ENCODE measurements around the gene SCN5A.

The SCN5A gene

DNA sequence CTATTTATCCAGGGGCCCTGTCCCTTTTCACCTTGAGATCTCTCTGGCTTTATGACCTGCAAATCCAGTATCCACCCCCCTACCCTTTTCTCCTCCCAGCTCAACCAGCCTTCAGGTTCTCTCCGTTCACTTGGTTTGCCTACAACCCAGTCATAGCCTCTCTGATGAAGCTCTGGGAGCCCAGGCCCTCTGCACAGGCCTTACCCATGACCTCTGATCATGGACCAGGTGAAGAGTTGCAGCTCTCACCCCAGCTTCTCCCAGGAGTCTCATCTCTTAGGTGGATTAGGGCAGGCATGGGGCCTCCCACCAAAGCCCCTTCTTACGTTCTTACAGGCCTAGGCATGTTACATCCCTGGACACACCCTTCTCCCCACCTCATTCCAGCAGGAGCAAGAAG is 93.6 kb downstream of the SCN5A start:
- no peak for DNase-seq

DNA sequence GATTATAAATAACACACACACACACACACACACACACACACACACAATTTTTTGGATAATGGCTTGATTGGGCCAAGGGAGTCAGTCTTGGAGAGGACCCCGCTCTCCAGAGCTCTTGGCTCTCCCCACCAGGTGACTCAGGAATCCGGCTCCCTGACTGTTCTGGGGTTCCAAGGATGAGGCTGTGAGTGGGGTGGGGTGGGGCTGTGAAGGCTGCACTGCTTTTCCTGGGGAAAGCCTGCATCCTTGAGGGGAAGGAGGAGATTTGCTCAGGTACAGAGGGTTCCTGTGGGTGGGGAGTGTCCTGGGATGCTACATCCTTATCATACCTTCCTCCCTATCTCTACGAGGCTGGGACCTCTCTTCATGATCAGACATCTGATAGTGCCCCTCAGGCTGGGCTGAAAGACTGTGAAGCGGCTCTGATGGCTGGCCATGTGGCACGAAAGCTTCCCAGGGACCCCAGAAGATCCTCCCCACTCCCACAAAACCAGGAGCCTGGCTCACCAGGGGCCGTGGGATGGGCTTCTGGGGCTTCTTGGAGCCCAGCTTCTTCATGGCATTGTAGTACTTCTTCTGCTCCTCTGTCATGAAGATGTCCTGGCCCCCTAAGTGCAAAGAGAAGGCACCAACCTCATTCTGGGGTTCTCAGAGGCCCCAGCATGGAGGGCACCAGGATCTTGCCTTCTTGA is 94.2 kb downstream of the SCN5A start:
- DNase-seq = no peak

DNA sequence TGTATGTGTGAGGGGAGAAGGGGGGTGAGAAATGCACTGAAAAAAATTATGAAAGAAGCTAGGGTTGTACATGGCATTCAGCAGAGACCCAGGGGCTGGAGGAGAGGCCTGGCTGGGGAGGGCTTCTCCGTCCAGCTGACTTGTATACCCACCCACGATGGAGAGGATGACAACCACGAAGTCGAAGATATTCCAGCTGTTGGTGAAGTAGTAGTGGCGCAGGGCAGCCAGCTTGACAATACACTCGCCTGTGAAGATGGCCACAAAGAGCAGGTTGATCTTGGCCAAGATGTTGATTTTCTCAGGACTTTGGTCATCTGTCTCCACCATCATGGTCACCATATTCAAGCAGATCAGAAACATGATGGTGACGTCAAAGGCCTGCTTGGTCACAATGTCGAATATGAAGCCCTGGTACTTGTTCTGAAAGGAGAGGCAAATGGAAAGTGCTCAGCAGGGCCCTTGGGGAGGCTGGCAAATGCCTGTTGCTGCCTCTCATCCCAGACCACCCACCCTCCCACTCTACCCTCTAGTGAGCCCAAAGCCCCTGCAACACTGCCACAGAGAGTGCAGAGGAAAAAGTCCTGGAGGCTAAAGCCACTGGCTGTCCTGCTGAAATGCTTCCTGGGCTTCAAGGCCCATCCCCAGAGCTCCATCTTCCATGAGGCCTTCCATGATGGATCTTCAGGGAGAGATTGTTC is 95.2 kb downstream of the SCN5A start:
- no peak for DNase-seq

DNA sequence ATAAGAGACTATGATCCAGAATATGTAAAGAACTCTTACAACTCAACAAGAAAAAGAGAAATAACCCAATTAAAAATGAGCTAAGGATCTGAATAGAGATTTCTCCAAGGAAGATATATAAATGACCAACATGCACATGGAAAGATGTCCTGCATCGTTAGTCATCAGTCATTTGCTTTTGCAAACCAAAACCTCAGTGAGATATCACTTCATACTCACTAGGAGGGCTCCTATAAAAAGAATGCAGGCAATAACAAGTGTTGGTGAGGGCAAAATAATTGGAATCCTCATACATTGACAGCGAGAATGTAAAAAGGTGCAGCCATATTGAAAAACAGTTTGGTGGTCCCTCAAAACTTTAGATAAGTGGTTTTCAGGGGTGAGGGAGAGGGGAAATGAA is 96.4 kb downstream of the SCN5A start:
- no peak for DNase-seq

DNA sequence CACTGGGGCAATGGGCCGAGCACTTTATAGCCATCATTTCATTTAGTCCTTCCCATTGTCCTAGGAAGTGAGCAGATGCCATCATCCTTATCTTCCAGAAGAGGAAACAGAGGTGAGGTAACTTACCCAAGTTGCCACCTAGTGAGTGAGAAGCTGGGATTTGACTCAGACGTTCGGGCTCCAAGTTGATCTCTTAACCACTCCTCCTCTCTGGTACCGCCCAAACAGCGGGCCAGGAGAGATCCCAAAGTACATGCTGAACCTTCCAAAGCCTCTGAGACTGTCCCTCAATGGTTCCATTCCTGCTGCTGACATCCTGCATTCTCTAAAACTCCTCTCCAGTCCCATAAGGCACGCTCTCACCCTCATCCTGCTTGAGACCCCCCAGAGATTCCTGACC is 97.1 kb downstream of the SCN5A start:
- DNase-seq = no peak

DNA sequence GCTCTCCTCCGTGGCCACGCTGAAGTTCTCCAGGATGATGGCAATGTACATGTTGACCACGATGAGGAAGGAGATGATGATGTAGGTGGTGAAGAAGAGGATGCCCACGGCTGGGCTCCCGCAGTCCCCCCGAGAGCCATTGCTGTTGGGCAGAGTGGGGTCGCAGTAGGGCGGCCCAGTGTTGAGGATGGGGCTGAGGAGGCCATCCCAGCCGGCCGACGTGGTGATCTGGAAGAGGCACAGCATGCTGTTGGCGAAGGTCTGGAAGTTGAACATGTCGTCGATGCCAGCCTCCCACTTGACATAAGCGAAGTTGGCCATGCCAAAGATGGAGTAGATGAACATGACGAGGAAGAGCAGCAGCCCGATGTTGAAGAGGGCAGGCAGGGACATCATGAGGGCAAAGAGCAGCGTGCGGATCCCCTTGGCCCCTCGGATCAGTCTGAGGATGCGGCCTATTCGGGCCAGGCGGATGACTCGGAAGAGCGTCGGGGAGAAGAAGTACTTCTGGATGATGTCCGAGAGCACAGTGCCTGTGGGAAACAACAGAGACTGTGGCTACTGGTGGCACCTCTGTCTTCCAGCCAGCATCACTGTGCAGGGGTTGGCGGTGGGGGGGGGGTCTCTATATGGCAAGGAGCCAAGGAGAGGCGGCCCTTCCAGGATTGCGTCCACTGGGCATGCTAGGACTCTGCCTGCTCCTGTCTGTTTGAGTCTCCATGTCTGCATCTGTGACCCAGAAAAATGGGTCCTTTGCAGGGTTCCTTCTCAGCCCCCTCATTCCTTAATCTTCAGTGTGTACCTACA is 98.3 kb downstream of the SCN5A start:
- no peak for DNase-seq

DNA sequence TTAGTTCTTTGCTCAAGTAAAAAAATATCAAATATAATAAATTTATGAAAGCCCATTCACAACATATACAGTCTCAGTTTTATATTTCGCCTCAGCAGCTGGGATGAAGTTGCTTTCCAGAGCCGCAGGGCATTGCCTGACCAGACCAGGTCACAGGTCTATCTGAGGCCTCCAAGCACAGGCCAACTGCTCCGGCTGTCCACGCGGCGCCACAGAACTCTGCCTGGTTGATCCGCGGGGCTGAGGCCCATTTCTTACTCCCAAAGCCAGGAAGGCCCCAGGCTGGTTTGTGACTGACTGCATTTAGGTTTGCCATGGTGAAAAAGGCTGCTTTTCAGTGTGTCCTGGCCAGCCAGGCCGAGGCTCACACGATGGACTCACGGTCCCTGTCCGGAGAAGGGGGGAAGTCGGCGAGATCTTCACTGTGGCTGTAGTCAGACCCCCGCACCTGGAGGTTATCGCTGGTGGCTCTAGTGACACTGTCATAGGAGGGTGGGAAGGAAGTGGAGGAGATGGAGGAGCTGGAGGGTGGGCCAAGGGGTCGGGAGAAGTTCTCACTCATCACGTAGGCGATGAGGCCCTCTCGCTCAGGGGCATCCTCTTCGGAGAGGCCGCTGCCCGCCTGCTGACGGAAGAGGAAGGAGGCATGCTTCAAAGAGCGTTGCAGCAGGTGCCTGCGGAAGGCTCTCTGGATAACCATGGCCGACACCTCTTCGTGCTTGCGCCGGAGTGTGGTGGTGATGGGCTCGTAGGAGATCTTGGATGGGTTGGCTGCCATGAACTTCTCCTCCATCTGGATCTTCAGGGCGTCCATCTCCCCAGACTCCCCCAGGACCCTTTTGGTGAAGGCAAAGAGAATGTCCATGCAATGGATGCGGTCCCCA is 99.3 kb downstream of the SCN5A start:
- no peak for DNase-seq

DNA sequence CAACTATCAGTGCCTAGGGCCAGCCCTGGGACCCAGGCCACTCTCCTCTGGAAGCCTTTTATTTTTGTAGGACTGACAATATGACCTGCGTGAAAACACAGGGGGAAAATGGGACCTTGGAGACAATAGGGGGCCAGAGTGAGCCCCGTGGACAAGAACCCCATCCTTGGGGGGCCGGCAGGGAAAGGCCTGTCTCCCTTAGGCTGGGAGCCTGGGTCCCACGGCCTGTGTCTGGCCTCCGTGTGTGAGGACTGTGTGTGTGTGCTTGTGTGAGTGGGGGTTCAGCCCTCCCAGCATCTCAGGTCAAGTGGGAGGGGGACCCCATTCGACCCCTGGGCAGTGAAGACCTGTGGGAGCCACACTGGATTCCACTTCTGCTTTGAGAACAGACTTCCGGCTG is 100.0 kb downstream of the SCN5A start:
- no peak for DNase-seq

DNA sequence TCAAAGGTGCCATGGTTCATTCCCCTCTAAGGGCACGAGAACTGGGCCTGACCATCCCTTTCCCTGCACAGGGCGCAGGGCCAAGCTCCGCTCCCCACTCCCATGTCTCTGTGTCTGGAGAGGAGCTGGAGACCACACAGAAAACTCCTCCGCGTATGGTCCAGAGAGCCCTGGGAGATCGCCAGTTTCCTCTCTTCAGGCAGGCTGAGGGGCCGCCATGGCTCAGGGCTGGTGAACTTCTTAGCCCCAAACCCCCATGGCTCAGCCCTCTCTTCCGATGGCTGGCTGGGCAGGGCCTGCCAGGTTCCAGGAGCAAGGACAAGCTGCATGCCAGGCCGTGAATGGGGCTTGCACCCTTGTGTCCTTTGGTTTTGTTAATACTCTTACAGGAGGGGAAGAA is 100.4 kb downstream of the SCN5A start:
- DNase-seq = no peak

DNA sequence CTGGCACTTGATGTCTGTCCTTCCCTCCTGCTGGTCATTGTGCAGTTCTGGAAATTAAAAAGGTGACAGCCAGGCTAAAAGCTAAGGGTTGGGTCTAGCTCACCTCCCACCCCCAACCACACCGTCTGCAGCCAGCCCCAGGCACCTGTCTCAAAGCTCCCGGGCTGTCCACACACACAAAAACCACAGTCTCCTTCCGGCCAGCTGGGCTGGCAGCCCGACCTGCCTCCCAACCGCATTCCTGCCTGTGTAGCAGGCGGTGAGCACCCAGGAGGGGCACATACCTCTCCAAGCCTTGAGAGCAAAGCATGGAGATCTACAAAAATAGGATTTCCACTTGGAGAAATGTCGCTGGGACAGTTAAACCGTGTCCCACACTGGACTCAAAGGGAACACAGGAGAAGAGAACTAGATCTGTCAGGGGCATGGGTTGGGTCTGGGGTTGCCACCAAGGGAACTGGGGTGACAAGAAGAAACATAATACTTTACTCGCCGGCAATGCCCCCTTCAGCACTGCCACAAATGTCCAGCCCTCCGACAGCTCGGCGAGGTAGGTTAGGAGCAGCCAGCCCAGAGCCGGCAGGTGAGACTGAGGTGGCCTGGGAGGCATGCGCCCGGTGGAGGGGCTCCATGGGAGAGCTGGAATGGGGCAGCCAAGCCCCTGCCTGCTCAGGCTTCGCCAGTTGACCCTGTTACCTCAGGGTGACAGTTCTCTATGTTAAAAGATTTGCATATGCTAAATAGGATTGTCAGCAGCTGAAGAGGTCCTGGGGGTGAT is 101.1 kb downstream of the SCN5A start:
- no peak for DNase-seq

DNA sequence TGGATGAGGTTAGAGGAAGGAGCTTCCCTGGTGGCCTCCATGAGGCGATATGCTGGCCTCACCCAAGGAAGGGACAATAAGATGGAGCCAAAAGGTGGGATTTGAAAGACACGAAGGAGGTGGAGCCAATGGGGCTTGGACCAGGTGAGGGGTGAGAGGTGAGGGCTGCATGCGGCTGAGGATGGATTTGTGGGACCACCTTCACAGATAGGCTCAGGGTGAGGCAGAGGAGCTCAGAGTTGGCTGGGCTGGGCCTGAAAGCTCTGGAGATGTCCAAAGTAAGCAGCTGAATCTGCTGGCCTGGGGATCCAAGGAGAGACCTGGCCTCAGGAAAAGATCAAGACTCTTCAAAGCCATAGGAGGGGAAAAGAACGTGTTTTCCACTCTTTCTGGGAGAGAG is 103.5 kb downstream of the SCN5A start:
- no peak for DNase-seq

DNA sequence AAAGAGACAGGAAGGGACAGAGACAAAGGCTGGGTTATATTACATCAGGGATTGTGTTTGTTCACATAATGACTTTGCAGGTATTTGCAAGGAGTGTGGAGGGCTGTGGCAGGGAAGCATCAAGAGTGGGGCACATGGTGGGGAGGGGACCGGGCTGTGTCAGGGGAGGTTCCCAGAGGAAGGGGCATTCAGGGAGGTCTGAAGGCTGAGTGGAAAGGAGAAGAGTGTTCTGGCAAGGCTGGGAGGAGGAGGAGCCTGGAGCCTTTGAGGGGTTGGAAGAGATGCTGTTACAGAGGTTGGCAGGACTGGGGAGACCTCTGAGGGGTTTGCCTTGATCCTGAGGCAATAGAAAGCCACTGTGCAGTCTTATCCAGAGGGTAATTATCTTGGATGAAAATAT is 103.9 kb downstream of the SCN5A start:
- DNase-seq = peak; percentile 32

DNA sequence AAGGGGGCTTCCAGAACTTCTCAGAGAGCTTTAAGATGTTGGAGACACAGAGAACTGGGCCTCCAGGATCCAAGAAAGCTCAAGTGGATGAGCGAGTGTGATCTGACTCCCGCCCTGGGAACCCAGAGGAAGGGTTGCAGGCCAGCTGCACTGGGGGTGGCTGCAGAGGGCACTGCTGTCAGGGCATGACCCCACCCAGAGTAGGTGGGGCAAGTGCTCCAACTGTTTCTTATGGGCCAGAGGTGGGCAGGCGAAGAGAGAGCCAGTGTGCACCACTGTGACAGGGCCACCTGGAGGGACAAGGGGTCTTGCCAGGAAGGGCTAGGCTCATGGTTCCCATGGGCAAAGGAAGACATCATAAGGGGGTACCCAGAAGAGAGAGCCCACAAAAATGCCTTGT is 104.6 kb downstream of the SCN5A start:
- DNase-seq = no peak

DNA sequence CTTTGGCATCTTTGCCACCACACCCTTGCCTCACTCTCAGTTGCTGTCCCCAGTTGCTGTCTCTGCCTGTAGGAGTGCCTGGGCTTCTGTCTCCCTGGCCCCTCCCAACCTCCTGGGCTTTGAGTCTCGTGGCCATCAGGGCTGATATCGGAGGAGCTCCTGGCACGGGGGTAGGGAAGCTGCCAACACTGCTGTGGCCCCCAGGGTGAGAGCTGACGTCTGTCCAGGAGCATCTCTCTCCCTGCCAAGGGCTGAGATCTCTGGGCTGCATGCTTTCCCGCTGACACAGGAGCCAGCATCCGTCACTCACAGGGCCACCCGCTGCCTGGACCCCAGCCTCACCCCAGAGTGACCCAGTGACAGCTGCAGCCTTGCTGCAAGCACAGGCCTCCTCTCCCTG is 105.9 kb downstream of the SCN5A start:
- no peak for DNase-seq

DNA sequence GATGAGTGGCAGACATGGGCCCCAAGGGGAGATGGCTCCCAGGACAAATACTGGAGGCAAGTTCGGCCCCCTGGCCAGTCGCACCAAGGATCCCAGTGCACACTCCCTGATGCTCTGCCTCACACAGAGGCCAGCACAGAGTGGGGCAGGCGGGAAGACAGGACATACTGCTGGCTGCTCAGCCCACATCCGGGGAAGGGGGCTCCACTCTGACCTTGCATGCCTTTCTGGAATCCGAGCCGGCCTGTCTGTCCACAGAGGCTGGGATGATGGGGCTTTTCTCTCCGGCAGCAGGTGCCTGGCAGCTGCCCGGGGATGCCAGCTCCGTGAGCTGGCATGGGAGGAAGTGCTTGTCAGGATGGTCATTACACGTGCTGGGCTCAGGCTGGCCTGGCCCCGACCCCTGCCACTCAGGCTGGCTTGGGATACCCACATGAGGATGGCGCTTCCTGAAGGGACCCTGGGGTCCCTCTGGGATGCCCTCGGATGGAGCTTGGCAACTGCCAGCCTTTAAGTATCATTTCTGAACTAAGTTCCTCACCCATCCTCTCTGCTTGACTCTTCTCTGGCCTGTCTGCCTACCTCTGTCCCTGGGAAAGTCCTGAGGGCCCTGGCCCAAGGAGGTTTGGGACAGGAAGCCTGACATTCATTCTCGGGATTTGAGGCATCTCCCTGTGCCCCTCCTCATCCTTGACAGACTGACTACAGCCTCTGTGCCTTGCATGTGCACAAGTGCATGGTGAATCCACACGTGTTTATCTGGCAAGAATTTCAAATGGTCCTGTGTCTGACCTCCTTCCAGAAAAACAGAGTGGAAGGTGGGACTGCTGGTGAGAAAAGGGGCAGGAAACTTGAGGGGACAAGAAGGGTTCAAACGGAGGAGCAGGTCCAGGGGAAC is 106.8 kb downstream of the SCN5A start:
- DNase-seq = no peak

DNA sequence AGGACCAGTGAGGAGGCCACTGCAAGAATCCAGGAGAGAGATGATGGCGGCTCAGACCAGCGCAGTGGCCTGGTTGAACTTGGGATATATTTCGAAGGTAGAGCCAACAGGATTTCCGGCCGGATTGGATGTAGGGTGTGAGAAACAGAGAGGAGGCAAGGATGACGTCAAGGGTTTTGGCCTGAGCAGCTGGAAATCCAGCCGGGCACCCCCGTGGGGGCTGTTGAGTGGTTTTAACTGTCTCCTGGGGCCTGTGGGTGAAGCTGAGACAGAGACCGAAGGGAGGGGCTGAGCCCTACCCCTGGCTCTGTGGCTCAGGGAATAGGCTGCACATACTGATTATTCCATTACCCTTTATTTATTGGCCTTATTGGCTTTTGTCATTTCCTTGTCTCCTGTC is 107.7 kb downstream of the SCN5A start:
- no peak for DNase-seq

DNA sequence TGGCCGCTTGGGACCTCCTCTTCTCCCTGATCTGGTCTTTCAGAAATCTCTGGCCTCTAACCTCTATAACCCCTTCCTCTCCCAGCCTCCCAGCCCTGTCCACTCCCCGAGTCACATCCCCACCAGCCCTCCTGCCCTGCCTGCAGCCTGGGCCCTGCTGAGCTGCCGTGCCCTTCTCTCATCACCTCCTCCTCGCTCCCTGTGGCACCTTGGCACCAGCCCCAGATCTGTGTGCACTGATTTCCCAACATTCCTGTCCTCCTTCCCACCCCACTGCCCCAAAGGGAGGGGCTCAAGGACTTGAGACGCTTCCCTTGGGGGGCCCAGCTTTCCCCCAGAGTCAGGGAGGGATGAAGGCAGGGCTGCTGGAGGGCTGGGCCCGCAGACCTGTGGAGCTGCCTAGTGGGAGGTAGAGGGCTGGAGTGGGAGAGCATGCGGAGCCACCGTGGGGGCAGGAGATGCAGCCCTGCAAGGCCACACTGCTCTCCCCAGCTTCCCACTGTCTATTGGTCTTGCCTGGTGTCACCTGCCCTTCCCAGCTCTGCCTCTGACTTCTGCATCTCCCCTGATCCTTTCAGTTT is 110.6 kb downstream of the SCN5A start:
- no peak for DNase-seq

DNA sequence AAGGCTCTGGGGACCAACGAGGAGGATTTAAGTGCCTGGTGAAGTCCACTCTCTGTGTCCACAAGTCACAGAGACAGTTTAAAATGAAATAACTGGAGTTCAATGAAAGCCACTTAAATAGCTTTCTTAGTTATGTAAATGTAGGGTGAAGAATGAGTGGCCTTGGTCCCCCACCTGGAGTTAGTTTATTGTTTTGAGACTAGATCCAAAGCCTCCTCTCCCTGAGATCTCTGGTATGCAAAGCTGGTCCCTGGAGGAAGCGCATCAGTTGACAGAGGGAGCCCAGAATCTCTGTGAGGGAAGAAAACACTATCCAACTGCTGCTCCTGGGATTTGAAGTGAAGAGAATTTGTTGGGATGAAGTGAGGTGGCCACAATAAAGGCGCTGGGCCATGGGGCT is 112.8 kb downstream of the SCN5A start:
- no peak for DNase-seq

DNA sequence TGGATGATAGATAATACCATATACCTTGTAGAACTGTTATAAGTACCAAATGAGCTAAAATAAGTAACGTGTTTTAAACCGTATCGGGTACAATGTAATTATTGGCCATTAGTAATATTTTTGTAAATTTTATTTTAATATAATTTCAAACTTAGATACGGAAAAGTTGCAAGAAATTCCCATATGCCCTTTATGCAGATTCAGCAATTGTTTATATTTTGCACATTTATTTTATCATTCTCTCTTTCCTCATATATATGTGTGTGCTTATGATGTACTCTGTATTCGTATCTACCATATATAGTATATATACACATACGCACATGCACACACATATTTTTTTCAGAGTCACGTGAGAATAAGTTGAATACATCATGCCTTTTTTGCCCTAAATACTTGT is 114.9 kb downstream of the SCN5A start:
- no peak for DNase-seq

DNA sequence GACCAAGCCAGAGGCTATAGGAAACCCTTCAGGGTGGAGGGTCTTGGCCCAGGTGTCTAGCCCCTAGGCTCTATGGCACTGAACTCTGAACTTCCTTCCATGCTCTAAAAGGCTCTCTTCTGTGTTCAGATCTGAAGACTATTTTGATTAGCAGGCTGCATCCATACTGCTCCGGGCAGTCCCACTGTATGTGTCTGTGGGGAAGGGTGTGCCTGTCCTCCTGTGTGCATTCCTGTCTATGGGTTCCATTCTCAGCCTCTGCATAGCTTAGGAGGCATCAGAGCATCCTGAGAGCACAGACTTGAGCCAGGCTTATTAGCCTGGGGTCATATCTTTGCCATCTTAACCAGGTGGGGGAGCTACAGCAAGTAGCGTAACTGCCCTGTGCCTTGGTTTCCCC is 115.3 kb downstream of the SCN5A start:
- no peak for DNase-seq
